PFSK-1 (cell line): ENCODE results near the gene BARHL2.
A peak's percentile ranks its signal among the peaks of the same experiment; 100 is the strongest.

Experiments used
- FOXP2 ChIP-seq: optimal IDR thresholded peaks from 2 replicates; pipeline ENCODE3; 2011; ENCODE audit warnings: borderline replicate concordance, control low read depth, inconsistent platforms; ENCODE audit not compliant: insufficient read depth; ENCODE audit errors: extremely low read length, extremely low read depth
- POLR2AphosphoS5 ChIP-seq: IDR thresholded peaks from 2 replicates; pipeline ENCODE4 v1.6.1; 2012; ENCODE audit warnings: low read depth, mild to moderate bottlenecking, control low read depth, low read length, moderate library complexity
- REST ChIP-seq, 2 experiments: IDR thresholded peaks; 2 replicates each; pipeline versions ENCODE4 v1.6.1 to v1.8.0; 2011 to 2012; ENCODE audit warnings: low read depth in 2 of 2, low read length in 2 of 2, control low read depth in 1 of 2, inconsistent platforms in 1 of 2, mild to moderate bottlenecking in 1 of 2, moderate library complexity in 1 of 2; ENCODE audit not compliant: insufficient read depth in 1 of 2
- SIN3A ChIP-seq: IDR thresholded peaks from 2 replicates; pipeline ENCODE4 v1.6.1; 2012; ENCODE audit warnings: mild to moderate bottlenecking, low read length, moderate library complexity, borderline replicate concordance; ENCODE audit not compliant: insufficient read depth
- TAF1 ChIP-seq: IDR thresholded peaks from 2 replicates; pipeline ENCODE4 v1.6.1; 2012; ENCODE audit warnings: low read length, control low read depth, borderline replicate concordance; ENCODE audit not compliant: insufficient read depth

The BARHL2 gene

GRCh38 chr1:90709535-90709934 is 7.6 kb downstream of the BARHL2 start:
- TF ChIP-seq POLR2AphosphoS5 (no peak), FOXP2 (no peak), REST (IDR thresholded peaks at IDR 0.05; ENCODE audit: insufficient read depth in 1 of 2, low read depth in 2 of 2, low read length in 2 of 2) (no peak), SIN3A (no peak), TAF1 (no peak)

- no peak for TF ChIP-seq TAF1
- TF ChIP-seq POLR2AphosphoS5: no peak
- no peak for TF ChIP-seq SIN3A
- no peak for TF ChIP-seq FOXP2
- no peak for TF ChIP-seq REST (IDR thresholded peaks at IDR 0.05; ENCODE audit: insufficient read depth in 1 of 2, low read depth in 2 of 2, low read length in 2 of 2)
These were observed 8.3 kb downstream of the BARHL2 start for GRCh38 chr1:90708826-90709225.

- TF ChIP-seq TAF1 (no peak), SIN3A (no peak), POLR2AphosphoS5 (no peak), REST (IDR thresholded peaks at IDR 0.05; ENCODE audit: insufficient read depth in 1 of 2, low read depth in 2 of 2, low read length in 2 of 2) (no peak), FOXP2 (no peak)
These were observed 8.8 kb downstream of the BARHL2 start for GRCh38 chr1:90708236-90708786.

GRCh38 chr1:90707363-90707710 is 9.8 kb downstream of the BARHL2 start:
- TF ChIP-seq SIN3A (no peak), POLR2AphosphoS5 (no peak), REST (IDR thresholded peaks at IDR 0.05; ENCODE audit: insufficient read depth in 1 of 2, low read depth in 2 of 2, low read length in 2 of 2) (peak; percentile 73 to 92)
